AG04449 (cell line): ENCODE measurements around the gene IL10RB.
"Not testable (repeated sequence)": the region's sequence is repeated elsewhere in the genome, so short reads cannot be mapped to it uniquely, and the experiment has no call there.

ENCODE experiments used
- CTCF ChIA-PET: fragments of 350-600 bp; formaldehyde crosslinking; extraction: SDS; loops from one replicate; lab custom pipeline; 2021; ENCODE audit warnings: antibody characterized with exemption; lab: Yijun Ruan, JAX
- POLR2A ChIA-PET: fragments of 400-600, 350-600 bp; formaldehyde crosslinking; extraction: SDS; loops from one replicate; lab custom pipeline; 2020; ENCODE audit warnings: antibody characterized with exemption, inconsistent platforms; lab: Yijun Ruan, JAX
- DNase-seq: peaks from one replicate; pipeline ENCODE4 v3.0.0-alpha.2; 2010; ENCODE audit warnings: low read depth, low spot score
- H3K4me3 ChIP-seq: 2 replicates; pipeline ENCODE4 v1.5.1; 2011; ENCODE audit warnings: low read depth, mild to moderate bottlenecking, control low read depth, low read length
- CTCF ChIP-seq: IDR thresholded peaks from one replicate; pipeline ENCODE4 v1.5.1; 2011; ENCODE audit warnings: mild to moderate bottlenecking, moderate library complexity, low read length, control low read depth, inconsistent platforms; ENCODE audit not compliant: insufficient read depth; ENCODE audit errors: missing control alignments

Gene IL10RB

GRCh38 chr21:33246506-33246905 is 19.7 kb upstream of the IL10RB start:
- DNase-seq, result no peak
- H3K4me3 ChIP-seq, result no peak overlapping the region
- ChIA-PET CTCF (no interaction called here), POLR2A (no interaction called here)
- no peak for TF ChIP-seq CTCF

GRCh38 chr21:33246963-33247362 is 19.2 kb upstream of the IL10RB start:
- H3K4me3 ChIP-seq, result no peak overlapping the region
- ChIA-PET POLR2A (no interaction called here), CTCF (no interaction called here)
- no peak for TF ChIP-seq CTCF
- no peak for DNase-seq

GRCh38 chr21:33247599-33247998 is 18.6 kb upstream of the IL10RB start:
- no peak overlapping the region for H3K4me3 ChIP-seq
- ChIA-PET POLR2A (interaction anchor here (0.6 kb wide), 1 partner anchor 14 kb away, joined by 3 read pairs; no protein-coding TSS in a partner anchor), CTCF (no interaction called here)
- no peak for TF ChIP-seq CTCF
- DNase-seq, result no peak

- no peak for TF ChIP-seq CTCF
- no peak for DNase-seq
- POLR2A ChIA-PET, result no interaction called here
- CTCF ChIA-PET, result no interaction called here
- H3K4me3 ChIP-seq, result no peak overlapping the region
These were observed 16.7 kb upstream of the IL10RB start for GRCh38 chr21:33249331-33250002.

- CTCF ChIA-PET, result interaction anchor here (1.6 to 1.7 kb wide), 3 partner anchors 10 to 110 kb away, joined by 5 to 6 read pairs (median 6); partner anchors contain the start of gene IL10RB
- TF ChIP-seq CTCF, result no peak
- POLR2A ChIA-PET, result no interaction called here
- DNase-seq, result no peak
- no peak overlapping the region for H3K4me3 ChIP-seq
These were observed 15.0 kb upstream of the IL10RB start for GRCh38 chr21:33251119-33251518.

- DNase-seq, POLR2A ChIA-PET, H3K4me3 ChIP-seq: not testable (repeated sequence)
- CTCF ChIA-PET, result interaction anchor here (1.5 kb wide), 1 partner anchor 56 kb away, joined by 3 read pairs; no protein-coding TSS in a partner anchor
These were observed 12.8 kb upstream of the IL10RB start for GRCh38 chr21:33253382-33253781.

GRCh38 chr21:33254766-33255165 is 11.4 kb upstream of the IL10RB start:
- POLR2A ChIA-PET, result no interaction called here
- no peak overlapping the region for H3K4me3 ChIP-seq
- CTCF ChIA-PET, result interaction anchor here (1.5 kb wide), 1 partner anchor 58 kb away, joined by 3 read pairs; no protein-coding TSS in a partner anchor
- no peak for TF ChIP-seq CTCF
- no peak for DNase-seq
